ENCODE results near the gene GABRR3. TPM values are rescaled to one million over a fixed set of nuclear protein-coding genes. Genes with fewer than 3 reads are reported as not detected.

Gene GABRR3
- polyA plus RNA-seq, 1 donor from 2014 or later: not detected

DNA sequence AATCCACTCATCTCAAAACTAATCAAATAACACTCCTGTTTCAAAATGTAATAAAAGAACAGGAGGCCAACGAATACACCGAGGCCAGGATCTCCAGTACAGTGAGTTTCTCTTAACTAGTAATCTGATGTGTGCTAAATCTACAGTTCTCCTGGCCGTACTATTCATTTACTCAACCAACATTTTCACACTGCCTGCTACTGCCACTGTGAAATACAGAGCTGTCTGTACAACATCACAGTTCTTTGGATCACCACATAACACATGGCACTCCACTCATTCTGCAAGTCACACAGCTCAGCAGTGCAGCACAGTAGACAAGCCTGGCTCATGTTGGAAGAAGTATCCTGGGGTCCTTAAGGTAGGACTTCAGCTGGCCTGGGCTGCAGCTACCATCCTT lies 84.8 kb downstream of the GABRR3 start:
- H3K9me3 ChIP-seq (ENCODE audit: low read length): no peaks in the 10 kb centered on the region

DNA sequence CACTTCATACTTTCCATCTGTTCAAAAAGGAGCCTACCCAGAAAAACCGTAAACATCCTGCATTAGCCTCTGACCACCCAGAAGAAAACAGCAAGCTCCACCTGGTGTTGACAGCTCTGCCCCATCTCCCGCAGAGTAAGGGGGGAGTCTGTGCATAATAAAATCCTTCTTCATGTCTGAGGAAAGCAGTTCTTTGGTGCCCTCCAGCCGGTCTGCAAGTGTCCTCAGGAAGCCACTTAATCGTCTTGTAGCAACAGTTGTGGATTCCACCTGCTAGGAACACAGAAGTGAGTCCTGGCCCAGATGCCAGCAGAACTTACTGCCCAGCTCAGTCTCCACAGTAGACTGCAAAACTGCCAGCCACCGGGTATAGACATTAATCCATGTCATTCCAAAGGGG lies 85.4 kb downstream of the GABRR3 start:
- H3K27me3 ChIP-seq (ENCODE audit: insufficient read depth, low read depth, low read length): no peaks in the 10 kb centered on the region
- no peak overlapping the region for H3K27ac ChIP-seq (ENCODE audit: low read length)
- H3K4me2 ChIP-seq (ENCODE audit: low read length): no peak overlapping the region
- H3K4me3 ChIP-seq (ENCODE audit: low read length): no peak overlapping the region
- no peaks in the 10 kb centered on the region for H3F3A ChIP-seq (ENCODE audit: insufficient read depth, low read length, poor library complexity, severe bottlenecking)
- TF ChIP-seq SMC3 (conservative IDR thresholded peaks at IDR 0.05; ENCODE audit: poor library complexity): no peak
- H4K20me1 ChIP-seq (ENCODE audit: insufficient read depth): no peaks in the 10 kb centered on the region
- H3K36me3 ChIP-seq (ENCODE audit: insufficient read depth, low read length): no peaks in the 10 kb centered on the region
- no peak overlapping the region for H2AFZ ChIP-seq (ENCODE audit: low read depth, low read length)
- no peaks in the 10 kb centered on the region for H3K9me2 ChIP-seq (ENCODE audit: insufficient read depth, low read length)
- H3K9ac ChIP-seq (ENCODE audit: low read length): no peak overlapping the region
- no peaks in the 10 kb centered on the region for H3K9me3 ChIP-seq (ENCODE audit: low read length)
- H3K79me2 ChIP-seq (replicated peaks; ENCODE audit: insufficient read depth, low read length): no peaks in the 10 kb centered on the region

More for the DNA sequence above, 84.8 kb downstream of the GABRR3 start:
- Histone ChIP-seq H3K27me3 (ENCODE audit: insufficient read depth, low read depth, low read length) (no peaks in the 10 kb centered on the region), H3K4me2 (ENCODE audit: low read length) (no peak overlapping the region), H3K36me3 (ENCODE audit: insufficient read depth, low read length) (no peaks in the 10 kb centered on the region), H3K9me2 (ENCODE audit: insufficient read depth, low read length) (no peaks in the 10 kb centered on the region), H3F3A (ENCODE audit: insufficient read depth, low read length, poor library complexity, severe bottlenecking) (no peaks in the 10 kb centered on the region), H4K20me1 (ENCODE audit: insufficient read depth) (no peaks in the 10 kb centered on the region), H3K27ac (ENCODE audit: low read length) (no peak overlapping the region), H2AFZ (ENCODE audit: low read depth, low read length) (no peak overlapping the region), H3K4me3 (ENCODE audit: low read length) (no peak overlapping the region), H3K9ac (ENCODE audit: low read length) (no peak overlapping the region), H3K79me2 (replicated peaks; ENCODE audit: insufficient read depth, low read length) (no peaks in the 10 kb centered on the region)
- TF ChIP-seq EP300 (conservative IDR thresholded peaks at IDR 0.05; ENCODE audit: poor library complexity, severe bottlenecking): no peak
- TF ChIP-seq, protein P1, sequence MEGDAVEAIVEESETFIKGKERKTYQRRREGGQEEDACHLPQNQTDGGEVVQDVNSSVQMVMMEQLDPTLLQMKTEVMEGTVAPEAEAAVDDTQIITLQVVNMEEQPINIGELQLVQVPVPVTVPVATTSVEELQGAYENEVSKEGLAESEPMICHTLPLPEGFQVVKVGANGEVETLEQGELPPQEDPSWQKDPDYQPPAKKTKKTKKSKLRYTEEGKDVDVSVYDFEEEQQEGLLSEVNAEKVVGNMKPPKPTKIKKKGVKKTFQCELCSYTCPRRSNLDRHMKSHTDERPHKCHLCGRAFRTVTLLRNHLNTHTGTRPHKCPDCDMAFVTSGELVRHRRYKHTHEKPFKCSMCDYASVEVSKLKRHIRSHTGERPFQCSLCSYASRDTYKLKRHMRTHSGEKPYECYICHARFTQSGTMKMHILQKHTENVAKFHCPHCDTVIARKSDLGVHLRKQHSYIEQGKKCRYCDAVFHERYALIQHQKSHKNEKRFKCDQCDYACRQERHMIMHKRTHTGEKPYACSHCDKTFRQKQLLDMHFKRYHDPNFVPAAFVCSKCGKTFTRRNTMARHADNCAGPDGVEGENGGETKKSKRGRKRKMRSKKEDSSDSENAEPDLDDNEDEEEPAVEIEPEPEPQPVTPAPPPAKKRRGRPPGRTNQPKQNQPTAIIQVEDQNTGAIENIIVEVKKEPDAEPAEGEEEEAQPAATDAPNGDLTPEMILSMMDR (IDR thresholded peaks at IDR 0.05; ENCODE audit: poor library complexity, severe bottlenecking): no peak
- TF ChIP-seq TAF1 (IDR thresholded peaks at IDR 0.05; ENCODE audit: low read depth): no peak
- no peak for TF ChIP-seq RAD21 (conservative IDR thresholded peaks at IDR 0.05)
- TF ChIP-seq, protein P2, sequence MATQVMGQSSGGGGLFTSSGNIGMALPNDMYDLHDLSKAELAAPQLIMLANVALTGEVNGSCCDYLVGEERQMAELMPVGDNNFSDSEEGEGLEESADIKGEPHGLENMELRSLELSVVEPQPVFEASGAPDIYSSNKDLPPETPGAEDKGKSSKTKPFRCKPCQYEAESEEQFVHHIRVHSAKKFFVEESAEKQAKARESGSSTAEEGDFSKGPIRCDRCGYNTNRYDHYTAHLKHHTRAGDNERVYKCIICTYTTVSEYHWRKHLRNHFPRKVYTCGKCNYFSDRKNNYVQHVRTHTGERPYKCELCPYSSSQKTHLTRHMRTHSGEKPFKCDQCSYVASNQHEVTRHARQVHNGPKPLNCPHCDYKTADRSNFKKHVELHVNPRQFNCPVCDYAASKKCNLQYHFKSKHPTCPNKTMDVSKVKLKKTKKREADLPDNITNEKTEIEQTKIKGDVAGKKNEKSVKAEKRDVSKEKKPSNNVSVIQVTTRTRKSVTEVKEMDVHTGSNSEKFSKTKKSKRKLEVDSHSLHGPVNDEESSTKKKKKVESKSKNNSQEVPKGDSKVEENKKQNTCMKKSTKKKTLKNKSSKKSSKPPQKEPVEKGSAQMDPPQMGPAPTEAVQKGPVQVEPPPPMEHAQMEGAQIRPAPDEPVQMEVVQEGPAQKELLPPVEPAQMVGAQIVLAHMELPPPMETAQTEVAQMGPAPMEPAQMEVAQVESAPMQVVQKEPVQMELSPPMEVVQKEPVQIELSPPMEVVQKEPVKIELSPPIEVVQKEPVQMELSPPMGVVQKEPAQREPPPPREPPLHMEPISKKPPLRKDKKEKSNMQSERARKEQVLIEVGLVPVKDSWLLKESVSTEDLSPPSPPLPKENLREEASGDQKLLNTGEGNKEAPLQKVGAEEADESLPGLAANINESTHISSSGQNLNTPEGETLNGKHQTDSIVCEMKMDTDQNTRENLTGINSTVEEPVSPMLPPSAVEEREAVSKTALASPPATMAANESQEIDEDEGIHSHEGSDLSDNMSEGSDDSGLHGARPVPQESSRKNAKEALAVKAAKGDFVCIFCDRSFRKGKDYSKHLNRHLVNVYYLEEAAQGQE (IDR thresholded peaks at IDR 0.05; ENCODE audit: borderline replicate concordance): no peak
- no peak for TF ChIP-seq EZH2 (IDR thresholded peaks at IDR 0.05; ENCODE audit: borderline replicate concordance, insufficient read depth, low read length, poor library complexity, severe bottlenecking)
- TF ChIP-seq MXI1 (conservative IDR thresholded peaks at IDR 0.05; ENCODE audit: poor library complexity, severe bottlenecking): no peak
- no peak for TF ChIP-seq POLR2AphosphoS5 (IDR thresholded peaks at IDR 0.05)
- TF ChIP-seq SMC3 (conservative IDR thresholded peaks at IDR 0.05; ENCODE audit: poor library complexity): no peak

DNA sequence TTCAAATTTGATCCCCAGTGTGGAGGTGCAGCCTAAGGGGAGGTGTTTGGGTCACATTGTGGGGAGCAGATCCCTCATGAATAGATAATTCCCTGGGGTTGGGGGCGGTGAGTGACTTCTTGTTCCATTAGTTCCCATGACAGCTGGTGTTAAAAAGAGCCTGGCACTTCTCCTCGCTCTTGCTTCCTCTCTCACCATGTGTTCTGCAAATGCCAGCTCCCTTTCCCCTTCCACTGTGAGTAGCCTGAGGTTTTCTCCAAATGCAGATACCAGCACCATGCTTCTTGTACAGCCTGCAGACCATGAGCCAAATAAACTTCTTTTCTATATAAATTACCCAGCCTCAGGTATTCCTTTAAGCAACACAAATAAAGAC lies 86.0 kb downstream of the GABRR3 start:
- Histone ChIP-seq H3F3A (ENCODE audit: insufficient read depth, low read length, poor library complexity, severe bottlenecking) (no peaks in the 10 kb centered on the region), H4K20me1 (ENCODE audit: insufficient read depth) (no peaks in the 10 kb centered on the region), H3K79me2 (replicated peaks; ENCODE audit: insufficient read depth, low read length) (no peaks in the 10 kb centered on the region), H2AFZ (ENCODE audit: low read depth, low read length) (no peak overlapping the region), H3K27ac (ENCODE audit: low read length) (no peak overlapping the region), H3K9me3 (ENCODE audit: low read length) (no peaks in the 10 kb centered on the region), H3K36me3 (ENCODE audit: insufficient read depth, low read length) (no peaks in the 10 kb centered on the region), H3K27me3 (ENCODE audit: insufficient read depth, low read depth, low read length) (no peaks in the 10 kb centered on the region), H3K4me3 (ENCODE audit: low read length) (no peak overlapping the region), H3K9ac (ENCODE audit: low read length) (no peak overlapping the region), H3K9me2 (ENCODE audit: insufficient read depth, low read length) (no peaks in the 10 kb centered on the region), H3K4me2 (ENCODE audit: low read length) (no peak overlapping the region)
- TF ChIP-seq, protein P2 (IDR thresholded peaks at IDR 0.05; ENCODE audit: borderline replicate concordance): no peak
- TF ChIP-seq SMC3 (conservative IDR thresholded peaks at IDR 0.05; ENCODE audit: poor library complexity): no peak

All from neural cell (in vitro differentiated cells).